Dendritic cell treated with granulocyte-macrophage colony-stimulating factor and Interleukin-4, amounts not matched to agents 40 ng/mL and 50 ng/mL, for 4 days (primary cell): Measurements from ENCODE around the gene SPTBN1.

Experiments
- H3K27ac Mint-ChIP-seq: one replicate; pipeline ENCODE4 v1.8.0; 2022; ENCODE audit warnings: mild to moderate bottlenecking, mixed read lengths
- H3K27me3 Mint-ChIP-seq: one replicate; pipeline ENCODE4 v1.8.0; 2022; ENCODE audit warnings: mild to moderate bottlenecking, mixed read lengths
- H3K36me3 Mint-ChIP-seq: one replicate; pipeline ENCODE4 v1.8.0; 2022; ENCODE audit warnings: low read depth, mixed read lengths
- H3K4me1 Mint-ChIP-seq: one replicate; pipeline ENCODE4 v1.8.0; 2022; ENCODE audit warnings: low read depth, mixed read lengths
- H3K4me3 Mint-ChIP-seq: one replicate; pipeline ENCODE4 v1.8.0; 2022; ENCODE audit warnings: mild to moderate bottlenecking, moderate library complexity, mixed read lengths
- H3K9me3 Mint-ChIP-seq: one replicate; pipeline ENCODE4 v1.8.0; 2022; ENCODE audit warnings: mixed read lengths
- intact Hi-C: fragments of 100-400 bp; cut with micrococcal nuclease; formaldehyde crosslinking; loops from one replicate; pipeline ENCODE4 v1.15.0; 2022

The SPTBN1 gene

GRCh38 chr2:54543733-54544396, 87.7 kb downstream of the SPTBN1 start:
- Mint-ChIP-seq H3K36me3 (no peaks in the 10 kb centered on the region), H3K27me3 (peaks cover 5% of the 10 kb centered on the region), H3K4me3 (no peak overlapping the region), H3K4me1 (no peaks in the 10 kb centered on the region), H3K9me3 (no peaks in the 10 kb centered on the region), H3K27ac (no peak overlapping the region)
- intact Hi-C loops = no loop called here

- Mint-ChIP-seq H3K36me3 (no peaks in the 10 kb centered on the region), H3K27ac (no peak overlapping the region), H3K4me3 (no peak overlapping the region), H3K9me3 (no peaks in the 10 kb centered on the region), H3K4me1 (no peaks in the 10 kb centered on the region), H3K27me3 (peaks cover 2% of the 10 kb centered on the region)
- intact Hi-C loops = no loop called here
Observed at GRCh38 chr2:54545702-54546450, 89.7 kb downstream of the SPTBN1 start.

GRCh38 chr2:54546518-54546917, 90.4 kb downstream of the SPTBN1 start:
- Mint-ChIP-seq H3K4me3 (no peak overlapping the region), H3K4me1 (no peaks in the 10 kb centered on the region), H3K27ac (no peak overlapping the region), H3K36me3 (no peaks in the 10 kb centered on the region), H3K9me3 (no peaks in the 10 kb centered on the region), H3K27me3 (peaks cover 2% of the 10 kb centered on the region)
- intact Hi-C loops = no loop called here

- Mint-ChIP-seq H3K27me3 (peaks cover 2% of the 10 kb centered on the region), H3K4me3 (no peak overlapping the region), H3K27ac (no peak overlapping the region), H3K4me1 (no peaks in the 10 kb centered on the region), H3K9me3 (no peaks in the 10 kb centered on the region), H3K36me3 (no peaks in the 10 kb centered on the region)
- intact Hi-C loops = no loop called here
Observed at GRCh38 chr2:54546923-54547720, 91.0 kb downstream of the SPTBN1 start.

- intact Hi-C loops = no loop called here
- Mint-ChIP-seq H3K4me3 (no peak overlapping the region), H3K27ac (no peak overlapping the region), H3K36me3 (no peaks in the 10 kb centered on the region), H3K9me3 (no peaks in the 10 kb centered on the region), H3K27me3 (peaks cover 8% of the 10 kb centered on the region), H3K4me1 (peaks cover 8% of the 10 kb centered on the region)
Observed at GRCh38 chr2:54549430-54549829, 93.3 kb downstream of the SPTBN1 start.

- intact Hi-C loops = no loop called here
- H3K9me3 Mint-ChIP-seq = no peaks in the 10 kb centered on the region
Observed at GRCh38 chr2:54549917-54550518, 93.9 kb downstream of the SPTBN1 start.

GRCh38 chr2:54550547-54550946, 94.4 kb downstream of the SPTBN1 start:
- H3K9me3 Mint-ChIP-seq = no peaks in the 10 kb centered on the region
- intact Hi-C loops = no loop called here
- peaks cover 18% of the 10 kb centered on the region for H3K27me3 Mint-ChIP-seq
- H3K4me1 Mint-ChIP-seq = peaks cover 15% of the 10 kb centered on the region
- no peak overlapping the region for H3K27ac Mint-ChIP-seq
- no peaks in the 10 kb centered on the region for H3K36me3 Mint-ChIP-seq
- H3K4me3 Mint-ChIP-seq = no peak overlapping the region

More at GRCh38 chr2:54549917-54550518, 93.9 kb downstream of the SPTBN1 start:
- peaks cover 10% of the 10 kb centered on the region for H3K4me1 Mint-ChIP-seq
- no peak overlapping the region for H3K27ac Mint-ChIP-seq
- H3K4me3 Mint-ChIP-seq = no peak overlapping the region
- no peaks in the 10 kb centered on the region for H3K36me3 Mint-ChIP-seq
- peaks cover 13% of the 10 kb centered on the region for H3K27me3 Mint-ChIP-seq

- H3K4me3 Mint-ChIP-seq = no peak overlapping the region
- intact Hi-C loops = no loop called here
- peaks cover 20% of the 10 kb centered on the region for H3K4me1 Mint-ChIP-seq
- H3K9me3 Mint-ChIP-seq = no peaks in the 10 kb centered on the region
- no peaks in the 10 kb centered on the region for H3K36me3 Mint-ChIP-seq
- H3K27me3 Mint-ChIP-seq = peaks cover 22% of the 10 kb centered on the region
- H3K27ac Mint-ChIP-seq = no peak overlapping the region
Observed at GRCh38 chr2:54551123-54551756, 95.1 kb downstream of the SPTBN1 start.

- Mint-ChIP-seq H3K4me3 (no peak overlapping the region), H3K27ac (no peak overlapping the region), H3K36me3 (no peaks in the 10 kb centered on the region), H3K4me1 (peaks cover 33% of the 10 kb centered on the region), H3K27me3 (peaks cover 22% of the 10 kb centered on the region), H3K9me3 (no peaks in the 10 kb centered on the region)
- intact Hi-C loops = no loop called here
Observed at GRCh38 chr2:54553075-54553474, 96.9 kb downstream of the SPTBN1 start.

GRCh38 chr2:54553775-54554174, 97.6 kb downstream of the SPTBN1 start:
- no peak overlapping the region for H3K4me3 Mint-ChIP-seq
- intact Hi-C loops = no loop called here
- H3K9me3 Mint-ChIP-seq = no peaks in the 10 kb centered on the region
- H3K27me3 Mint-ChIP-seq = peaks cover 24% of the 10 kb centered on the region
- no peaks in the 10 kb centered on the region for H3K36me3 Mint-ChIP-seq
- H3K27ac Mint-ChIP-seq = no peak overlapping the region
- peaks cover 38% of the 10 kb centered on the region for H3K4me1 Mint-ChIP-seq

- Mint-ChIP-seq H3K9me3 (no peaks in the 10 kb centered on the region), H3K36me3 (no peaks in the 10 kb centered on the region), H3K4me1 (peaks cover 53% of the 10 kb centered on the region), H3K27me3 (peaks cover 22% of the 10 kb centered on the region), H3K27ac (no peak overlapping the region), H3K4me3 (no peak overlapping the region)
- intact Hi-C loops = no loop called here
Observed at GRCh38 chr2:54555318-54555837, 99.3 kb downstream of the SPTBN1 start.

GRCh38 chr2:54556621-54557121, 100.5 kb downstream of the SPTBN1 start:
- Mint-ChIP-seq H3K36me3 (no peaks in the 10 kb centered on the region), H3K9me3 (no peaks in the 10 kb centered on the region), H3K27ac (no peak overlapping the region), H3K4me1 (peaks cover 63% of the 10 kb centered on the region), H3K4me3 (no peak overlapping the region), H3K27me3 (peaks cover 22% of the 10 kb centered on the region)
- intact Hi-C loops = no loop called here

- H3K27me3 Mint-ChIP-seq = peaks cover 22% of the 10 kb centered on the region
- intact Hi-C loops = no loop called here
- H3K36me3 Mint-ChIP-seq = no peaks in the 10 kb centered on the region
- peaks cover 69% of the 10 kb centered on the region for H3K4me1 Mint-ChIP-seq
- H3K4me3 Mint-ChIP-seq = peak overlapping the region; percentile 74
- no peaks in the 10 kb centered on the region for H3K9me3 Mint-ChIP-seq
- H3K27ac Mint-ChIP-seq = peak overlapping the region; percentile 20
Observed at GRCh38 chr2:54557211-54557600, 101.1 kb downstream of the SPTBN1 start.
